ENCODE measurements around the gene PTPRCAP.

The PTPRCAP gene

DNA sequence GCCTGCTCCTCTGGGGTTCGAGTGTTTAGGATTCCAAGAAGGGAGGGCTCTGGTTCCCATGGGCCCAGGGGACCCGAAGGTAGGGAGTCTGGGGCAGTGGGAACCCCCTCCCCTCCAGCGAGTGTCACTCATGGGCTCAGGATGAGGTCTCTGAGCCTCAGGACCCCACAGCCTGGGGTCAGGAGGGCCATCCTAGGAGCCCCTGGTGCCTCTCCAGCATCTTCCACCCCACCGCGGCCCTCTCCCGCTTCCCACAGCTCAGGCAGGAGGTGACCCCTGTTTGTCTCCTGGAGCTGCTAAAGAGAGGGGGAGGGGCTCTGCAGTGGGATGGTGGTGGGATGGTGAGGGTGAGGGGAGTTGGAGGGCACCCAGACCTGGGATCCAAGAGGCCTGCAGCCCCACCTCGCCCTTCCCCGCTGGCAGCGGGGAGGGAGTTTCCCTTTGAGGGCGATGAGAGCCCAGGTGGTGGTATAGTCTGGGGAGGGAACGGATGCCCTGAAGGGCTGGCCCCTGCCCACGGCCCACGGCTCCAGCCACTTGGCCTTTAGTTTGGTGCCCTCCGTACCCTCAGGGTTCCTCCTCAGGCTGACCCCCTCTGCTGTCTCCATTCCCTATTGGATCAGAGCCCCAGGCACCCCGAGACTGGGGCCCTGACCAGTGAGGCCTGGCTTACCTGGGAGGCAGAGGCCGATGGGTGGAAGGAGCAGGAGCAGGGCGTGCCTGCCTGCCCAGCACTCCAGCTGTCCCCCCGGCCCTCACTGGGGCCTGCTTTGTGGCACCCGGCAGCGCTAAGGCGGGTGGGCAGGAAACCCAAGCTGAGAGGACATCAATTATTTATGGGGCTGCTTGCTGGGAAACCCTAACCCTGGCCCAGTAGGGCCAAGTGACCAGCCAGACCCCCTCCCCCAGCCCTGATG, 16.6 kb upstream of the PTPRCAP start:
- no peak overlapping the region for H3K4me3 ChIP-seq (ENCODE audit: low read length)
- no peak for DNase-seq (ENCODE audit: low read depth)
- TF ChIP-seq, protein P1, sequence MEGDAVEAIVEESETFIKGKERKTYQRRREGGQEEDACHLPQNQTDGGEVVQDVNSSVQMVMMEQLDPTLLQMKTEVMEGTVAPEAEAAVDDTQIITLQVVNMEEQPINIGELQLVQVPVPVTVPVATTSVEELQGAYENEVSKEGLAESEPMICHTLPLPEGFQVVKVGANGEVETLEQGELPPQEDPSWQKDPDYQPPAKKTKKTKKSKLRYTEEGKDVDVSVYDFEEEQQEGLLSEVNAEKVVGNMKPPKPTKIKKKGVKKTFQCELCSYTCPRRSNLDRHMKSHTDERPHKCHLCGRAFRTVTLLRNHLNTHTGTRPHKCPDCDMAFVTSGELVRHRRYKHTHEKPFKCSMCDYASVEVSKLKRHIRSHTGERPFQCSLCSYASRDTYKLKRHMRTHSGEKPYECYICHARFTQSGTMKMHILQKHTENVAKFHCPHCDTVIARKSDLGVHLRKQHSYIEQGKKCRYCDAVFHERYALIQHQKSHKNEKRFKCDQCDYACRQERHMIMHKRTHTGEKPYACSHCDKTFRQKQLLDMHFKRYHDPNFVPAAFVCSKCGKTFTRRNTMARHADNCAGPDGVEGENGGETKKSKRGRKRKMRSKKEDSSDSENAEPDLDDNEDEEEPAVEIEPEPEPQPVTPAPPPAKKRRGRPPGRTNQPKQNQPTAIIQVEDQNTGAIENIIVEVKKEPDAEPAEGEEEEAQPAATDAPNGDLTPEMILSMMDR (conservative IDR thresholded peaks at IDR 0.05; ENCODE audit: low read depth, low read length), result no peak

DNA sequence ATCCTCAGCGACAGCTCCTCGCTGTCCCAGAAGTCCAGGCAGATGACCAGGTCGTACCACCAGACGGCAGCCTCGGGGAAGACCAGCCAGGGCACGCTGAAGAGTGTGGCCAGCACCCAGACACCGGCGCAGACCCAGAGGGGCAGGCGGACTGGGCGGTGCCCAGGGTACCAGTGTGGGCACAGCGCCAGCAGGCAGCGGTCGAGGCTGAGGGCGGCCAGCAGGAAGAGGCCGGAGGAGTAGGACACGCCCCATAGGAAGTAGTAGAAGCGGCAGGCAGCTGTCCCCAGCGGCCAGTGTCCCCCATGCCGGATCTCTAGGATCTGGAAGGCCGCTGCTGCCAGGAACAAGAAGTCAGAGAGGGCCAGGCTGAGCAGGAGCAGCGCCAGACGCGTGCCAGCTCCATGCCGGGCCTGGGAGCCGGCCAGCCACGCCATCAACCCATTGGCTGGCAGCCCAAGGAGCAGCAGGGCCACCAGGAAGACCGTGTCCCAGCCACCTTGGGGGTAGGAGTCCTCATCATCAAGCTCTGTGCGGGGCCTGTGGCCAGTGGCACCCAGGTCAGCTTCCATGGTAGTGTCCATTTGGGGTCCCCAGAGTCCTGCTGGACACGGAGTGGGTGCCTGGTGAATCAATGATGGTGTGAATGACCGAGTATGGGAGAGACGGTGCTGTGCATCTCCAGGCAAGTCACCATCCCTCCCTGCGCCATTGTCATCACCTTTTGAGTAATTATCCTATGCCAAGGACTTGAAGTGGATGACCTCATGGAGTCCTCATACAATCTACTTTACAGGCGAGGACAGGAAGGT, 14.9 kb upstream of the PTPRCAP start, which contains the start of gene GPR152:
Gene GPR152 (minus strand): TSS at position 589 of the 812 bp plus-strand sequence. CDS start 5 bp downstream, at position 584.
- DNase-seq (ENCODE audit: low read depth), result no peak
- TF ChIP-seq, protein P1 (conservative IDR thresholded peaks at IDR 0.05; ENCODE audit: low read depth, low read length), result no peak
- no peak within 1 kb of the TSS for H3K4me3 ChIP-seq (ENCODE audit: low read length)

DNA sequence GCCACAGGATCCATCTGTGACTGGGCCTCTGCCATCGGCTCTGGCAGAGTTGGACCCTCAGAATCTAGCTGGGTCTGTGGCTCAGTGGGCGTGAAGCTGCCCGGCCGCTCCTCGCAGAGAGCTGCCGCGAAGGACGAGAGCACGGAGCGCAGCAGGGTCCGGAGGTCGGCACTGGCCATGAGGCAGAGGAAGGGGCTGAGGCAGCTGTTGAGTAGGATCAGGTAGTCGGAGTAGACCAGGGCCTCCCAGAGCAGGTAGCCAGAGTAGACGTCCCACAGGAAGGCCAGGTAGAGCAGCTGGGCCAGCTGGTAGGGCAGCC, 14.1 kb upstream of the PTPRCAP start:
- no peak overlapping the region for H3K4me3 ChIP-seq (ENCODE audit: low read length)
- TF ChIP-seq, protein P1 (conservative IDR thresholded peaks at IDR 0.05; ENCODE audit: low read depth, low read length), result no peak
- DNase-seq (ENCODE audit: low read depth), result no peak

DNA sequence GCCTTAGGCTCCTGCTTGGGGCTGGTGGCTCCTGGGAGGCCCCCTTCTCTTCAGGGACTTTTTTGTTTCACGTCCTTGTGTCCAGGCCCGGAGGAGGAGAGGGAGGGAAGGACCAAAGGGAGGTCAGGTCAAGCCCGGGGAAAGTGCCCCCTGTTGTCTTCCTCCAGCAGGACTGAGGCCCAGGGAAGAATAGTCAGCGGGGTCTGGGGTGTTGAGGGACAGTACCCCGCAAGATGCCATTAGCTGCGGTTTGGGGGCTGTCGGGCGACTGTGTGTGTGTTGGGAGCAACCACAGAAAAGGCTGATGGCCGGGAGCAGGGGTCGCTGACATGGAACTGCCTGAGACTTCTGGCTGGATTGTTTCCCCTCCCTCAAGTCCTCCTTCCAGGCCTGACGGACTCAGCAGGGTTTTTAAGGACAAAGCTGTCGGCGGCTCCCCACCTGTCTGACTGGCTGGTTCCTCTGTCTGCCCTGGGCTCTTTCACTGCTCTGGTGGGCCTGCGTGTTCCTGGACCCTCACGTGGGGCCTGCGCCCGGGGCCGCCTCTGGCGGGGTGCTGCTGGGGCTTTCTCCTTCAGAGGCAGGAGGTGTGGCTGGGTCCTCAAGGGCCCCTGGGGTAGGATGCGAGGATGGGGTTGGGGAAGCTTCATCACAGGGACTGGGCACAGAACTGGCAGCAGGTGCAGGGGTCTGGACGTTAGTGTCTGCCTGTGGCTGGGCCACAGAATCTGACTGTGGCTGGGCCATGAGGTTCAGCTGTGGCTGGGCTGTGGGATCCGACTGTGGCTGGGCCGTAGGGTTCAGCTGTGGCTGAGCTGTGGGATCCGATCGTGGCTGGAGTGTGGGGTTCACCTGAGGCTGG, 13.5 kb upstream of the PTPRCAP start:
- DNase-seq (ENCODE audit: low read depth), result no peak
- H3K4me3 ChIP-seq (ENCODE audit: low read length), result no peak overlapping the region
- TF ChIP-seq, protein P1 (conservative IDR thresholded peaks at IDR 0.05; ENCODE audit: low read depth, low read length), result no peak

DNA sequence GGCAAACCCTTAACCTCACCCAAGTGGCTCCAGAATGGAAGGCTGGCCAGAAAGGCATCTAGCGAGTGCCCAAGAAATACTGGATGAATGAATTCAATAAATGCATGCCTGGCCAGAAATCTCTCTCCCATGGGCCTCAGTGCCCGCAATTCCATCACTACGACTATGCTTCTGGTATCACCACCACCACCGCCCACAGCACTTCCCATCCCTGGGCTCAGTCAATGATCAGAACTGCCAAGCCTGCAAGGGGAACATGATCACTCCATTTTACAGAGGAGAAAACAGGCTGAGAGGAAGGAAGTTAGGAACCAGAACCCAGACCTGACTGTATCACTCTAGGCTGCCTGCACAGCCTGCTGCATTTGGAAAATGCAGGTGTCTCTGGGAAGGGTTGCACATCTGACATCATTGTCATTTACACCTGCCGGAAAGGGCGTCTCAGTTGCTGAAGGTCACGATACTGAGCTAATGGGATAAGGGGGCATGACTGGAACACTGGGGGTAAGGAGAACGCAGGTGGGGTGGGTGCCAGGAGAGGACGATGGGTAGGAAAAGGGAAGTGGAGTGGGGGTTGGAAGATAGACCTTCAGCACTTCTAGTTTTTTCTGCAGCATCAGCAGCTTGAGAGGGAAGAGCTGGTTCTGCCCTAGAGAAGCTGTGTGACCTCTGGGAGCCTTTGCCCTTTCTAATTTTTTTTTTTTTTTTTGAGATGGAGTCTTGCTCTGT, 11.8 kb upstream of the PTPRCAP start:
- H3K4me3 ChIP-seq (ENCODE audit: low read length), result no peak overlapping the region
- no peak for DNase-seq (ENCODE audit: low read depth)
- TF ChIP-seq, protein P1 (conservative IDR thresholded peaks at IDR 0.05; ENCODE audit: low read depth, low read length), result no peak

DNA sequence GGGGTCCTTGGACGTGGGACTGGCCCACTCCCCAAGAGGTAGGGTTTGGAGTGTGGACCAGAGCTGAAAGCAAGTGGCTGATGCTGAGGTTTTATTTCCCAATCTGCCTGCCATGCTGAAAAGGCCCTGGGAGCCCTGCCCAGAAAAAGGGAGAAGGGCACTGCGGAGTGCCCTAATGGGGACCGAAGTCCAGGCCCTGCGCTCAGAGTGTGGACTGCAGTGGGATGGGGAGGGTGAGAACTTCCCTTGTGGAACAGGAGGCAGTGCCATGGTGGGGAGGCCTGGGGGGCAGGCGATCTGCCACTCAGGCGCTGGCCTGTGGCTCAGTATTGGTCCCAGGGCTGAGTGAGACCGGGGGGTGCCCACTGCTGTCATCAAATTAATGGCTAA, 10.7 kb upstream of the PTPRCAP start:
- DNase-seq (ENCODE audit: low read depth), result no peak
- TF ChIP-seq, protein P1 (conservative IDR thresholded peaks at IDR 0.05; ENCODE audit: low read depth, low read length), result no peak

More for the DNA sequence above, 10.7 kb upstream of the PTPRCAP start:
- no peak overlapping the region for H3K4me3 ChIP-seq (ENCODE audit: low read length)
